ENCODE measurements around the gene VAMP2.
"Not testable (repeated sequence)": the region's sequence is repeated elsewhere in the genome, so short reads cannot be mapped to it uniquely, and the experiment has no call there.

Gene VAMP2

DNA sequence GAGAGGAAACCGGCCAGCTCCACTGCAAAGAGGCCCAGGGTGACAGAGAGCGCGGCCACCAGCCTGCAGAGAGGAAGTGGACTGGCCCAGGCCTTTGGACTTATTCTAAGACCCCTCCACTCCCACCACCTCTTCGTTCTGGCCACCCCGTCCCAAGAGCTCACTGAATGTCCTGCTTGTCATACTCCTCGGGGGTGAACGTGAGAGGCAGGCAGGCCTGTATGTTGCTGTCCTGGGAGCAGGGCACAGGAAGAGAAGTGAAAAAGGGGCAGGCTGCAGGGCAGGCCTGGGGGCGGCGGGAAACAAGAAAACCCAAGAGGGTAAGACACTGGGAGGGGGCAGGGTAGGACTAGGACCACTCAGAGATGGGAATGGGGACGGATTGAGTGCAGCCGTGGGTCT lies 13.0 kb upstream of the VAMP2 start:
- DNase-seq = no peak

DNA sequence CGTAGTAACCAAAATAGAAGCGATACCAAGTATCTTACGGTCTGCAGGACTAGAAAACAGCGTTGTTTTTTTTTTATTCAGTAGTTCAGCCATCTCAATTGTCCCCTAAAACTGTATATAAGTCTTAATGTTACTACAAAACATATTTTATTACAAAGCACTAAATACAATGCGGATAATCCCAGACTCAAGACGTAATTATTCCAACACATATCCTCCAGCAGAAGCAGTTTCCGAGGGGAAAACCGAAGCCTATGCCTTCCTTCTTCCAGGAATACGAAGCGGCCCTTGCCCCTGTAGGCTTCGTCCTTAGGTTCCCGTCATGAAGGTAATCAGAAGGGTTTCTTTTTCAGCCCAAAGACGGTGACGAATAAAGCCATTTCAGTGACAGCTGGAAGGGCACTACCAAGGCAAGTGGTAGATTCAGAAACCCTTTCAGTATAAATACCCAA lies 11.1 kb upstream of the VAMP2 start:
- DNase-seq = no peak

DNA sequence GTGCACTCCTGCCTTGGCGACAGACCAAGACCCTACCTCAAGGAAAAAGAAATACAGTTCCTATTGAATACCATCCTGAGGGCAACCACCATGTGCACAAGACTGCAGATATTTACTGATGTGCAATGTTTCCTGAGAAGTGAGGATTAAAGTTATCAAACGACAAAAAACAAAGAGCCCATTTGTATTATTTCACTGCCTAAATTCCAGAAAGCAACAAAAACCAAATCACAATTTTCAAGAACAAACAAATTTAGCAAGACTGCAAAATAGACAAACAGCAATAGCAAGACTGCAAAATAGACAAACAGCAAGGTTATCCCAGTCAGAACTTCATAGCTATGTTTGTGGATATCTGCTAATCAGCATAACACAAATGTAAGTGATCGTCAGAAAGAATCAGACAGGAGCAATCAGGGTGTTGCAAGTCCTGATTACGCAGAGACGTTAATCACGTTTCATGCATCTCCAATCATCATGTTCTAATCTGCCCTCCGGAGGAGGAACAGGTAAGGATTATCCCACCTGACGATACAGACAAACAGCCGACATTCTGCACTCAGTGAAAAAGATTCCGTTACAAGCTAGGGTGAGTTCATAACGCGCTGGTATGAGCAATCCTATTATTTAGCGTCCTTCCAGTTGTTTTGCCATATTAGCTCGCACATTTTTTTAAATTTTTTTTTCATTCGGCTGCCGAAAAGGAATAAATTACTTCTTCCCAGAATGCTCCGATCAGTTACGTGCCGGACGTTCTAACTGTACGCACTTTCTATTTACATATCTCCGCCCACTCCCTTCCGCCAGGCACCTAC lies 10.5 kb upstream of the VAMP2 start:
- DNase-seq = peak; percentile 95

DNA sequence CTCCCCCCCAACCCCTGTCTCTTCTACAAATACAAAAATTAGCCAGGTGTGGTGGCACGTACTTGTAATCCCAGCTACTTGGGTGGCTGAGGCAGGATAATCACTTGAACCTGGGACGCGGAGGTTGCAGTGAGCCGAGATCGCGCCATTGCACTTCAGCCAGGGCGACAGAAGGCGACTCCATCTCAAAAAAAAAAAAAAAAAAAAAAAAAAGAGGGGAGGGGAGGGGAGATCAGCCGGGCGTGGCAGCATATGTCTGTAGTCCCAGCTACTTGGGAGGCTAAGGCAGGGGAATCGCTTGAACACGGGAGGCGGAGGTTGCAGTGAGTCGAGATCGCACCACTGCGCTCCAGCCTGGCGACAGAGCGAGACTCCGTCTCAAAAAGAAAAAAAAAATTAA lies 7.4 kb upstream of the VAMP2 start:
- DNase-seq = not testable (repeated sequence)

DNA sequence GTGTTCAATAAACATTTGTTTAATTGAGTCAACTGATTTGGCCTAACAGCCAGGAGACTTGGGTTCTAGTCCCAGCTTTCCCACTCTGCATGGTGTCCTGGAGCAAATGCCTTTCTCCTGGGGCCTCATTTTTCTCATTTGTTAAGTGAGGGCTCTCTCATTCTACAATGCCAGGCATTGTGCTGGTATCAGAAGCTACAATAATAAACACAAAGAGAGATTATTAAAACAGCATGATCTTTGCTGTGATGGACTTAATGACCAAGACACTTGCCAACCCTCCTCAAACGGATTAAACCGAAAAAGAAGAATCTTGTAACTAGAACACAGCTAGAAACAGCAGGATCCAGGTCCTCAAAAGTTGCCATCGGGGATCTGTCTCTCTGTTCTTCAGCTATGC lies 4.8 kb upstream of the VAMP2 start:
- no peak for DNase-seq

DNA sequence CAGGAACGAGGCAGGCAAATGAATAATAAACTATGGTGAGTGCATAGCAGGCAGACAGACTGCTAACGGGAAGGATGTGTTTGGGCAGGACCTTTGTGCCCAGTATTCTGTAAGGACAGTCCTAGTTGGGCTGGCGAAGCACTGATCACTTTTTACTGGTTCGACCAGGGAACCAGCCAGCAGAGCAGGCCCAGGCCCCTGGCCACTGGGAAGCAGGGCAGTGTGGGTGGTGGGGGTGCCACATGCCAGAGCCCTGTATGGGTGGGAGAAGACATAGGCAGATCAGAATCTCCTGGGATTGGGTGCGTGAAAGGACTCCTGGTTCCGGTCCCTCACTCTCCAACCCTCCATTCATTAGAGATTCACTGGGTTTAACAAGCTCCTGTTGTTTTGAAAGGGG lies 4.0 kb upstream of the VAMP2 start:
- no peak for DNase-seq

DNA sequence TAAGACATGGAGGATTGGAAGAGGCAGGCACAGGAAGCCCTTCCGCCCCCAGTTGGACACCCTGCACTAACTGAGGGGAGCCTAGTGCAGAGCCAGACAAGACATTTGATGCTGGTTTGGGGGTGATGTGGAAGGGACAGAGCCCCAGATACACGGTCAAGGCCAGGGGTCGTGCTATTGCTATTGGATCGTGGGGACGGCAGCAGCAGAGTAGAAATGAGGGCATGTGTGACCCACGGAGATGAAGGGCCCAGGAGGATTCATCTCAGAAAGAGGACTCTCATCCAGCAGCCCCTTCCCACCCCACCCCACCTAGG lies 2.0 kb upstream of the VAMP2 start:
- DNase-seq = no peak

DNA sequence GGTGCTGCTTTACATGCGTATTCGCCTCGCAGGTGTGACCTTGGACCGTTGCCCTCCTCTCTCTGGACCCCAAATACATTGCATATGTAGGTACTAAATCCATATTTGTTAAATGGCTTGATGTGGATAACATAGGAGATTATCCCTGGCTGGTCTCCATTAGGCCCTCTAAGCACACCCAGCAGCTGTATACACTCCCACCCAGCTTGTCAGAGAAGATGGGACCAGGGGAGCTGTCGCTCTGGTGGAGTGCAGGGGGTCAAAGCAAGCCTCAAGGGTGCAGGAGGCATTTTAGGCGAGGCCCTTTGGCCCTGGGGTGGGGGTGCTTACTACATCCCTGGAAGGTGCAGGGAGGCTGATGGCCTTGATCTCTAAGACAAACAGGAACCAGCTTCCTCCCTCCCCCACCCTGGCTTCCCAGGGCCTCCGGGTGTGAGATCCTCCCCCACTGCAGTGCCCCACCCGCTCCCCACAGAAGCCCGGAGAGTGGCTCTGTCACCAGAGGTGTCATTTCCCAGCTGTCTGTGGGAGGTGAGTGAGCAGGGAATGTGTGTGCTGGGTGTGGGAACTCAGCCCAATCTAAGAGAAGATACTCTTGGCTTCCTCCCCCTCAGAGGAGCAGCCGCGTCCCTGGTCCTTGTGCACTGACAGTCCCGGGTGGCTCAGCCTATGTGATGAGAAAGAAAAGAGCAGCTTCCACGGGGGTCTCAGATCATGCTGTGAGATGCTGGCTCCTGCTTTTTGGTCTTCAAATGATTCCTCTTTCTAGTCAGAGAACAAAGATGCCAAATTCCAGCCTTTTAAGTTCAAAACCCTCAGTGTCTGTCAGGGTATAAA lies 1.4 kb upstream of the VAMP2 start:
- DNase-seq = no peak

DNA sequence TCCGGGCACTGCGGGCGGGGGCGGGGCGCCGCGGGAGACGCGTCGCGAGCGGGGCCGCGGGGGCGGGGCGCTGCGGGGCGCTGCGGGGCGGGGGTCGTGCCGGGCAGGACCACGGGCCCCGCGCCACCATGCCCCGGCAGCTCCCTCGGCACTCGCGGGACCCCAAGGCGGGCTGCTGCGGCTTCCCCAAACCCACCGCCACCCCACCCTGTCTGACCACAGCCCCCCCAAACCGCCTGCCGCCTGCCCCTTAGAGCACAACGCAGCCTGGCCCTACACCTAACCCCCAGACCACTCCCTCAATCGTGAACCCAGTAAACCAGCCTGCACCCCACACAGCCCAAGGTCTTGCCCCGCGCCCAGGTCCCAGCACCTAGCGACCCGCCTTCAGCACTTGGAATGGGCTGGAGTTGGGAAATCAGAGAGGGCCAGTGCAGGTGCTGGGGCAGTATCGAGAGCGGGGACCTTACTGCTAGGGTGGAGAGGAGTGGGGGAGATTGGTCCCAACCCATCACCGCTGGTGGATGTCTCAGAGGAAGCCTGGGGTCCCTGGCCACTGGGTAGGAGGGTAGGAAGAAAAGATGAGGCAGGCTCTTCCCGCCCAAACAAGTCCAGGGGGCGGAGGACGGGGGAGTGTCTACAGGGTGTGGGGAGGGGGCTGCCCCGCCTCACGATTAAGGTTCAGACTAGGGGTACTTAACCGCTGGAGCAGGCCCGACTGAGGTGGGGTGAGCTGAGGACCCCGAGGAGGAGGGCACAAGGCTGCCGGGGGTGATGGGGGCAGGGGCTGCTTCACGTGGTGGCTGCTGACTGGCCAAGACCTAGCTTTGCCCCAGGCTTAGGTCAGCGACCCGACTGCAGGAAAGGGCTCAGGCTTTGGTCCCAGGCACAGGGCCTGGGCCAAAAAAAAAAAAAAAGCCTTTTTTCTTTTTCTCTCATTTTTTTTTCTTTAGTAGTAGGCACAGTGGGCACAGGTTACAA lies 539 bp upstream of the VAMP2 start:
- peak; percentile 81 for DNase-seq

DNA sequence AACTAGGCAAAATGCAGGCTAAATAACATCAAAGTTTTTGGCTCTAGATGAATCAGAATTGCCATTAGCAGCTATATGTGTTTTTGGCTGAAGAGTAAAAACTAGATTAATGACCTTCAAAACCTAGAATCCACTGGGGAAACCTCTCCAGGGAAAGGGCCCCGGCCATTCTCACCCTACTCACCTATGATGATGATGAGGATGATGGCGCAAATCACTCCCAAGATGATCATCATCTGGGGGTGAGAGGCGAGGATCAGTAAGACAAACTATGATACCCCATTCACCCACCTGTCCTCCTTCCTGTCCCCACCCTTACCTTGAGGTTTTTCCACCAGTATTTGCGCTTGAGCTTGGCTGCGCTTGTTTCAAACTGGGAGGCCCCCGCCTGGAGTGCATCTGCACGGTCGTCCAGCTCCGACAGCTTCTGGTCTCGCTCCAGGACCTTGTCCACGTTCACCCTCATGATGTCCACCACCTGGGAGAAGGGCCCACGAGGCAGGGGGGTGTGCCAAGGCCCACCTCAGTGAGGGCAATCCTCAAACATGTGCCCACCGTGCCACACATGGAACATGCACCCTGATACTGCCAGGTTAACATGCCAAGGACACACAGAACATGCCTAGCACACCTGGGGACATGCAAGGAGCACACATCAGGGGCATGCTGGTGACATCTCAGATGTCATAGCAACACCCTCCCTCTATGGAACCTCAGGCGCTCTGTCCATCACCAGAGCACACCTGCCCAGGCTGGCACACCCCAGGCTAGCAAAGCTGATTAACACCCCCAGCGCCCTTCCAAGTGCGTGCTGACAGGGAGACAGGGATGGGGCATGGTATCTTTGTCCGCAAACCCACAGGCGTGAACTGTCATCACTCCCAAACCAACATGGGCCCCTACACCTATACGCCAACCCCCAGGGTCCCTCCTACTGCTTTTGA lies 1.2 kb downstream of the VAMP2 start:
- DNase-seq = no peak

DNA sequence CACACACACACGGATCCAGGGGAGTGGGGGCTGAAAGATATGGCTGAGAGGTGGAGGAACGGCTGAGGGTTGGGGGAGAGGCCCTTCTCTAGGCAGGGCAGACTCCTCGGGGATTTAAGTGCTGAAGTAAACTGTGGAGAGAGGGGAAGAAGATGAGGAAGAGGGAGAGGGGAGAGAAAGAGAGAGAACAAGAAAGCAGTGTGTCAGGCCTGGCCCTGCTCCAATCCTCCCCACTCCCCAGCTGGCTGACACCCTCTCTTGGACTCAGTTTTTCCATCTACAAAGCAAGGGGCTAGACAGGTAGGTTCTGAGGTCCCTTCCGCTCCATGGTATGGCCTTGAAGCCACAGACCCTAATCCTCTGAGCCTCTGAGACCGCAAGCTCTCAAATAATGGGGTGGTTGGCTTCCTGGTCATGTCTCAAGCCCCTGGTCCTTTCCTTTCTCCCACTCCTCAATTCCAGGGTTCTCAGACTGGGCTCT lies 2.0 kb downstream of the VAMP2 start:
- DNase-seq = no peak

DNA sequence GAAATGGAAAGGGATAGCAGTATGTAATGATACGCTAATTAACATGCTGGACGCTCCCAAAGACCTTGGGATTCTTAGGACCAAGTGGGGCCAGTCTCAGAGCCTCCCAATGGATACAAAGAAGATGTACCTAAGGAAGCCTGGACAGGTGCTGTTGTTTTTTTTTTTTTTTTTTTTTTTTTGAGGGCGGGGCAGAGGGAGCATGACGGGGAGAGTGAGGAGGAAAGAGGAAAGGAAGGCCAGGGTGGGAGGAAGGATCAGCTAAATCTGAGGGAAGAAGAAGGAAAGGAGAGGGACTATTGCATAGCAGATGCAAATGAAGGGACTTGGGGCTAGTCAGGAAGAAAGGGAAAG lies 2.5 kb downstream of the VAMP2 start:
- DNase-seq = no peak

DNA sequence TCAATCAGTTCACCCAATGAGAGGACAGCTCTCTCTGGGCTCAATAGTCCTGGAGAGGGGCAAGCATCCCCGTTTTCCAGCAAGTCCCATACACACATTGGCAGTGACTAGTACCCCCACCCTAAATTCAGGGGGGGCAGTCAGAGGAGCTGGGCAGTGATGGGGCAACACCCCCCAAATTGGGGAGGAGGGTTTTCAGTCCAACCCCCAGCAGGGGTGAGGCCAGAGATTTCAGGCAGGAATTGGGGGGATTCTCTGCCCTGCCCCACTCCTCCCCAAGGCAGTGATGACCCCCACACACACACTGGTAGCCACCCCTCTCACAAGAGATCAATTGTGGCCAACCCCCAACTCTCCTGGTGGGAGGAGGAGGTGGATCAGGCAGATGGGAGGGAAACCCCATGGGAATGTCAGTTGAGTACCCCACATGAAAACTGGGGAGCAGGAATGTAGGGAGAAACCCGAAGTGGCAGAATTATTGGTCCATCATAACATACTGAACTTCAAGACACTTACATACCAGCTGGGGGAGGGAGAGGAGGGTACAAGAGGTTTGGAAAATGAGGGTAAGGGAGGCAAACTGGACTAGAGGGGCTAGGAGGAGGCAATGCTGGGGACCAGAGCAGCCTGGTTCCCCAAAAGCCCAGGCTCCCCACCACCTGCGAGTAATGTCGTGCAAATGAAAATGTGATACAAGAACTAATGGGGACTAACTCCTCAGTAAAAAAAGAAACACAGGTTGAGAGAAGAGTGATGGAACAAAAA lies 3.1 kb downstream of the VAMP2 start:
- DNase-seq = no peak

DNA sequence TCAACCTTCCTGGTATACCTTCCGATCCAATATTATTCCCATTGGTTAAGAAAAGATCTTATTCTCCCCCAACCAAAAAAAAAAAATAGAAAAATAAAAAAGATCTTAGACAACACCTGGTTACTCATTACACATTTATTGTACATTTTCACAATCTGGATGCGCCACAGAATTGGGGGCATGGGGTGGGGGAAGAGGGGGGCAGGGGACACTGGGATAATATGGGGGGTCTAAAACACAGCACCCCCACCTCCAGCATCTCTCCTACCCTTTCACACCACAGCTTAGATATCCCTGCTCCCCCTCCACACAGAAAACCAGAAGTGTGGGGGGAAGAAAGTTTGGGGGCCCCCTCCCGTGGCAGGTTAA lies 3.7 kb downstream of the VAMP2 start:
- no peak for DNase-seq

DNA sequence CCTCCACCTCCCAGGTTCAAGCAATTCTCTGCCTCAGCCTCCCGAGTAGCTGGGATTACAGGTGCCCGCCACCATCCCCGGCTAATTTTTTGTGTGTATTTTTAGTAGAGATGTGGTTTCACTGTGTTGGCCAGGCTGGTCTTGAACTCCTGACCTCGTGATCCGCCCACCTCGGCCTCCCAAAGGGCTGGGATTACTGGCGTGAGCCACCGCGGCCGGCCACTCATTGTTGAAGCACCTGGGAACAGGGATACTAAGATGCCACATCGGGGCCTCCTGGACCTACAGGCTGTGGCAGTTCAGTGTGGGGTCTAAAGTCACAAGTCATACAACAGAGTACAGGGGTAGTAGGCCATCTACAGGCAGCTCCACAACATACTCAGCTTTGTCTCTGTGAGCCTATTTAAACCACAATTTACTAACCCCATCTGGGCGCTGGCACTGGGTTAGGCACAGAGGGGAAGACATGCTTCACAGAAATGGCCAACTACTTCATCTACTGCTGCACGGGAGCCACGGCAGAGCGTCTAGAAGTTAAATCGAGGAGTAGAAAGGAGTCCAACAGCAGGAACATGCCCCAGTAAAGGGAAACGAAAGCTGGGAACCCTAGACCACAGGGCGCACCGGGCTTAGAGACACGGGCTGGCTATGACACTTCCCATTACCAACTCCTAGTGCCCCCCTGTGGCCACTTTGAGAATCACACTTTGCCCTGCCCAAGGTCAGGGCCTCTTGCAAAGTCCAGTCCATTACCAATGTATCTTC lies 4.3 kb downstream of the VAMP2 start:
- DNase-seq = peak; percentile 56

DNA sequence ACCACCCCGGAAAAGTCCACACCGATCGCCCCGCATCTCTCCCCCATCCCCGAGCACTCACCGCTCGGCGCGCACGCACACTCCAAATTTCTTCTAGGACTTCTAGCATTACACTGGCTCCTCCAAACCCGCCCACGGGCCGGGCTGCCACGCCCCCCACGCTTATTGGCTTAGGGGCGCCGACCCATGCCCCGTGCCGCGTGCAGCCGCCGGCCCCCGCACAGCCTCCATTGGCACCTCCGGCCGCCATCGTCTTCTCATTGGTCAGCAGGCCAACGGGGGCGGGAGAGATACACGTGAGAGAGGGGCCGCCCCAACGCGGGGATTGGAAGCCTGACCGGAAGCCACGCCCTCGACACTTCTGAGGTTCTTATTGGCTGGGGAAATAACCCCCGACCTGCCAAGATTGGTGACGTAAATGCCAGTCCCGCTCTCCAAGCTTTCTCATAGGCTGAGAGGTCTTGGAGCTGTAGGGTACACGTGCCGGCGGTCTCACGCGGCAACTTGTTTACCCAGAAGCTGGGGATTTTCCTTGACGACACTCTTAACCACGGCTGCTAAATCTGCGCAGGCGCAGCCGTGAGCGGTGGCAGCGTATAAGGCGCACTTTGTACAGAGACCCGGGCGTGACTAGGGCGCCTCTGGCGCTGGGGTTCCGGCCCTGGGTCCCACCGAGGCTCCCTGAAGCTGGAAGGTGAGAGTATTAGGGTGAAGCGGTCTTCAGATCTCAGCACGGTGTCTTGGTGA lies 6.3 kb downstream of the VAMP2 start:
- DNase-seq = peak; percentile 100

DNA sequence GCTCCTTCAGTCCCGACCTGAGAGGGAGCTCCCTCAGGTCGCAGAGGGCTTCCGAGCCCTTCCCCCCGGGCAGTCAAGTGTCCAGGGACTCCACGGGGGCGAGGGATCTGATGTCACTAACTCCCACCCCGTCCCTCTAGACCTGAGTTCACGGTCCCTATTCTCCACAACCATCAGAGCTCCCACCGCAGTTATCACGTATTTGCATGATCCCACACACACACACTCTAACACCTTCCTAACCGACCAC lies 6.8 kb downstream of the VAMP2 start:
- no peak for DNase-seq

DNA sequence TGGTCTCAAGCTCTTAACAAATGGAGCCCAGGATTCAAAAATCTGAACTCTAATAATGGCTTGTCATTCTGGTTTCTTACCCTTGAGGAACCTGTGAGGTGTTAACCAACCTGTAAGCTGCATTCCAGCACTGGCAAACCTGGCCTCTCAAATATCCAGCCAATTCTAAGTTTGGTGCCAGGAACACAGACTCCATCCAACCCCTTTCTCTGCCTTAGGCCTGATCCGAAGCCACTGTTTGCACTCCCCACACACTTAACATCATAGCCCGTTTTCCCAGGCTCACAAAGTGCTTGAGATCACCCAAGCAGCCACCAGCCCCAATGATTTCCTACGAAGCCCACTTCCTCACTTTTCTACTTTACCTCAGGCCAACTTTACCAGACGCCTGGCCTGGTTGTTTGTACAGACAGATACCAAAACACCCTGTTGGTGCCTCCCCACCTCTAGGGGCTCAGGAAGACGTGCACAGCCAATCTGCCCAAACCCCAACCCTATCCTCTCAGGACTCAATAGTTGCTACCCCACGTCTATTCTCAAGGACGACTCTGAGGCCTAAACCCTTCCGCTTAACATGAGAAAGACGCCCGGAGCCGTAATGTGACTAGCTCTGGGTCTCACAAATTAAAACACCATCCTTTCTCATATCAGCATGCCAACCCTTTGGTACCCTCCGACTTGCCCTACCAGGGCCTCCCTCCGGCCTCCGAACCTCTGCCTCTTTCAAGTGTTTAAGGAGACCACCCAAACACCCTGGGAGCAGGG lies 7.3 kb downstream of the VAMP2 start:
- no peak for DNase-seq

DNA sequence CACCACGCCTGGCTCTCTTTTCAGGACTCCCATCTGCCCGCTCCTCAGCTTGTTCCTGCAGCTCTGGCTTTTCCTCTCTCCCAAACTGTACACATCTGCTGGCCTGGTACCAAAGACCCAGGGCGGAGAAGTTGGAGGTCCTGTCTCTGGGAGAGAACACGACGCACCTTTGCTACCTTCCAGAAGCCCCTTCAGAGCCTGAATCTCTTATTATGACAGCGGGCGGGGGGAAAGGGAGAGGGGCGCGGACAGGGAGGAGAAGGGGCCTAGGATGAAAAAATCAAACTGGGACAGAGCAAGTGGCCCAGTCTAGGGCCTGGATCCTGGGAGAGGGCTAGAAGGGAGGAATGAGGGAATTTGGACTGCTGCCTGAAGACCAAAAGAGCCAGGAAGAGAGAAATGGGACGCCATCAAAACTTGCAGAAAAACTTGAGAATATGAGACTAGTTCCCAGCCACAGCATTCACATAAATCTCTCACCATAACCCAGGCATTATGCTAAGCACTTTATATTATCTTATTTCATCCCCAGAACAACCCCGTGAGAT lies 8.1 kb downstream of the VAMP2 start:
- DNase-seq = no peak

All from NCI-H1105 (cell line).